GM18951 (cell line): ENCODE measurements around the gene TBC1D22A.

ENCODE experiments used
- POLR2A ChIP-seq: IDR thresholded peaks from 4 replicates; pipeline ENCODE4 v1.6.1; 2011; ENCODE audit warnings: mild to moderate bottlenecking; ENCODE audit not compliant: insufficient read length, insufficient read depth; ENCODE audit errors: extremely low read depth
- in situ Hi-C: fragments of 300-500 bp; cut with MboI; formaldehyde crosslinking; loops from one replicate; pipeline ENCODE4 v1.12.0; 2022; ENCODE audit warnings: low sequenced_read_pairs, mixed read lengths, inconsistent platforms; ENCODE audit not compliant: unreplicated experiment

The TBC1D22A gene

DNA sequence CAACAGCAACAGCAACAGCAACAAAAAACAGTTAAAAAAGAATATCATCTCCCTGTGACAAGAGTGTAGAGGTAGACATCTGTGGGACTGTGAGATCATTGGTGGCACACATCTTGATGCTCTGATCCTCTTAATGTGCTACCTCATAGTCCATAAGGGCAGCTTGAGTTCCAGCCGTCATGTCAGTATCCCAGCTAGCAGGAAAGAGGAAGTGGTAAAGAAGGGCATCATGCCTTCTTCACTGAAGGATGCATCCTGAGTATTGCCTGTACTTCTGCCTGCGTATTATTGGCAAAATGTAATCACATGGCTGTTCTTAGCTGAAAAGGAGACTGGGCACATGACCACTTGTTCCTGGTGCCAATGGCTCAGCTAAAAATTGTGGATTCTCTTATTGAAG is 314.3 kb downstream of the TBC1D22A start:
- in situ Hi-C loops: no loop called here
- TF ChIP-seq POLR2A: no peak

DNA sequence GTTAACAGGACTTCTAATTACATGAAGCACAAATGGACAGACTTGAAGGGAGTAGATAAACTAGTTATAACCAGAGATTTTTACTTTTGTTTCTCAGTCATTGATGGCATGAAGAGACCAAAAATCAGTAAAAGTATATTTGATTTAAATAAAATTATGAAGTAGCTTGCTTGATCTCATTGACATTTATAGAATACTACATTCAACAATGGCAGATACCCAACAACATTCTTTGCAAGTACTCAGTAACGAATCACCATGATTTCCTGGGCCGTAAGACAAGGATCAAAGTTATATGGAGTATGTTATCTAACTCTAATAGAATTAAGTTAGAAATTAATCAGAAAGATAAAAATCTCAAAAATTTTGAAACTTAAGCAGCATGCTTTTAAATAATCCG is 317.6 kb downstream of the TBC1D22A start:
- in situ Hi-C loops: no loop called here

DNA sequence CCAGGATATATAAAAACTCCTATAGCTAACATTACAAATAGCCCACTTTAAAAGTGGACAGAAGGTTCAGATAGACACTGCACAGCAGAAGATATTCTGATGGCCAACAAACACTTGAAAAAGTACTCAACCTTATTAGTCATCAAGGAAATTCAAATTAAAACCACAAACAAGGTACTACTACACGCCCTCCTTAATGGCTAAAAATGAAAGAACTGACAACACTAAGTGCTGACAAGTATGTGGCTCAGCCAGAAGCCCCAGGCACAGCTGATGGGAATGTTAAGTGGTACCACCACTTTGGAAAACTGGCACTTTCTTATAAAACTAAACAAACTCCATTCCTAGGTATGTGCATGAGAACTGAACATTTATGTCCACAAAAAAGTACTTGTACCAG is 320.1 kb downstream of the TBC1D22A start:
- in situ Hi-C loops: no loop called here
- TF ChIP-seq POLR2A: no peak

More for the DNA sequence above, 317.6 kb downstream of the TBC1D22A start:
- no peak for TF ChIP-seq POLR2A

DNA sequence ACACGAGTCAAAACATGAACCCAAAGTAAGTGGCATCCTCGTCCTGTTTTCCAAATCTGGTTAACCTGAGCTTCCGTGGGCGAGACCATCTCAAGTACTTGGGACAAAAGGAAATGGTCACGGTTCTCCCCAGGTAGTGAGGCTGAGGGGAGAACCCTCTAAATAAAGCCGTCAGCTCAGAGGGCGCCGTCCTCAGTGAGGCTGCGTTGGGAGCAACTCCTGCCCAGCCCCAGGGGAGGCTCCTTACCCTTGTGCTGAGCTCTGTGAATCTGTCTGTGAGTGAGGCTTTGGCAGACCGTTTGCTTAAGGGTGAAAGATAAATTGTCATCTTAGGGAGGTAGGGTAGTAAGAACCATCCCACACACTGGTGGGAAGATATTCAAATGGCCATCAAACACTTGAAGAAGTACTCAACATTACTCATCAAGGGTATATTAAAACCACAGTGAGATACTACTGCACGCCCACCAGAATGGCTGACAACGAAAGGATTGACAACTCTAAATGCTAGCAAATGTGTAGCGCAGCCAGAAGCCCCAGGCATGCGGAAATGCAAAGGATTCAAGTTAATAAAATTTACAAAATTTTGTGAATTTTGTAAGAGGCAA is 321.0 kb downstream of the TBC1D22A start:
- in situ Hi-C loops: no loop called here
- TF ChIP-seq POLR2A: no peak

DNA sequence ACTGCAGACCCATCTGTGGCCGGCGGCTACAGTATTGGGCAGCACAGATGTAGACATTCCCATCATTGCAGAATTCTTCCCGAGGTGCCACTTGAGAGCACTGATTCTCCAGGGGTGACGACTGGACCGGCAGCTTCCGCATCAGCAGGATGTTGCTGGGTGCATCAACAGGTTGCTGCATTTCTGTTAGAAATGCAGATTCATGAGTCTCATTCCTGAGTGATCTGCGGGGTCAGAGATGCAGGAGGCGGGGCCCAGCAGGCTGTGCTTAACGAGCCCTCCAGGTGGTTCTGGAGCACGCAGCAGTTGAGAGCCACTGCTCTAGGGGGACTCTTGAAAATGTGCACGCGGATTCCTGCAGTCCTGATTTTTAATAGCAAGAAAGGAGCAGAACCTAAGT is 321.8 kb downstream of the TBC1D22A start:
- in situ Hi-C loops: no loop called here

DNA sequence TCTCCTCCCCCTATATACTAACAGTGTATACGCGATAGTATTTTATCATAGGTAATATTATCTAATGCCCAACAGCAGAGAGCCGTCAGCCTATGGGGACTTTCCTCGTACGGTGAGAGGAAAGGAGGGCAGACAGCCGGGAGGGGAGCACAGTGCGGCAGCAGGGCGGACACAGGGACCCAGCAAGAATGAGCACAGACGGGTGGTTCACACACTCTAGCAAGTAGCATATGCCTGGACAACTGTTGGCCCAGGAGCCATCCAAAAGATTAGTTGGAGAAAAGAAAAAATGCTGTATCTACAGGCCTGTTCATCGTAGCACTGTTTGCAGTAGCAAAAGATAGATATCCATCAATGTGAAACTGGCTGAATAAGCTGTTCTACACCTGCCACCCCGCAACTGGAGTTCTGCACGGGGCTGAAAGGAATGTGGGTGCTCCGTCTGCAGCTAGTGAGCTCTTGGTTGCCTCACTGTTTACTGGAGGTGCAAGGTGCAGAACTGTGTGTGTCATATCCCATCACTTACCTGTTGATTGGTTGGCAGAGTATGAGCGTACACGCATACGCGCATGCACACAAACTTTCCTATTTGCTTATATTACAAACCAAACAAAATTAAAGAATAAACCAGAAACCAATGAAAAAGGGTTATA is 324.3 kb downstream of the TBC1D22A start:
- in situ Hi-C loops: no loop called here
- TF ChIP-seq POLR2A: no peak

More for the DNA sequence above, 321.8 kb downstream of the TBC1D22A start:
- no peak for TF ChIP-seq POLR2A

DNA sequence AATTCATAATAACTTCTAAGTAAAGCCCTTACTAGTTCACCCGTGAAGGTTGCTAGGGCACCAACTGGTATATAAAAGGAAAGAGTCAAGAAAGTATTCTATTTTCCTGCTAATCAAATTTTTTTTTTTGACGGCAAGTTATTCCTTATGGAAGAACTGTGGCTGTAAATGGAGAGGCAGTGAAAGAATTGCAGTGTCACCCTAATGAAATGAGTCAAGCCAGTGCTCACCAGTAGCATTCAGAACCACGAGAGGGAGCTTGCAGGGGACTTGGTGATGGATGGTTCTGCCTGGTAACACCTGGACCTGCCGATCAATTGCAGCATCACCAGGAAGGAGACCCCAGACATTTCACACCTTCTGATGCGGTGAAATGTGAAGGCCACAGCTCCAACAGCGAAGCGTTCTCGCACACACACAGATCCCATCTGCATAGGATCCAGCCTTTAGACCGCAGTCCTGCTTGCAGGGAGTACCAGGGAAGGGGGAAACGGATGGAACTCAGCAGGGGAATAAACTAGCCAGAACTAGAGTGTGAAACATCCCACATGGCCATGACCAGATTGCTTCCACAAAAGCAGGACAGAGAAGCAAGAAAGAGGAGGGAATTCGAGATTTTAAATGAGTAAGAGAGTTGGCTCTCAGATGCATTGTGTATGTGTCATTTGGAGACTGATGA is 326.2 kb downstream of the TBC1D22A start:
- no peak for TF ChIP-seq POLR2A
- in situ Hi-C loops: no loop called here

DNA sequence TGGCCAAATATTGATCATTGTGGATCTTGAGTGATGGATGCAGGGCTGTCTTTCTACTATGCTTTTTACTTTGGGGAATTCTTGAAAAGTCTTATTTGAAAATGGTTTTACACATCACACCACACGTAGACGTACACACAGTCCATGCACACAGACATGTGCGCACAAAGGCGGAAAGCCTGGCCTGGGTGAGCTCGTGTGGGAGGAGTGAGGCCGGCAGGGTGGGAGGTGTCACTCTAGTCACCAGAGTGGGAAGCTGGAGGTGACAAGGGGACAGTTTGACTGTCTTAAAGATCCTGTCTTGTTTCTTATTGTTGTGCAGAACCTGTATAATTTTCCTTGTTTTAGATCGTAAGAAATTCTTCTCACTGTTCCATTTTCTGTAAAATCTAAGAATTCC is 326.9 kb downstream of the TBC1D22A start:
- TF ChIP-seq POLR2A: no peak
- in situ Hi-C loops: no loop called here

DNA sequence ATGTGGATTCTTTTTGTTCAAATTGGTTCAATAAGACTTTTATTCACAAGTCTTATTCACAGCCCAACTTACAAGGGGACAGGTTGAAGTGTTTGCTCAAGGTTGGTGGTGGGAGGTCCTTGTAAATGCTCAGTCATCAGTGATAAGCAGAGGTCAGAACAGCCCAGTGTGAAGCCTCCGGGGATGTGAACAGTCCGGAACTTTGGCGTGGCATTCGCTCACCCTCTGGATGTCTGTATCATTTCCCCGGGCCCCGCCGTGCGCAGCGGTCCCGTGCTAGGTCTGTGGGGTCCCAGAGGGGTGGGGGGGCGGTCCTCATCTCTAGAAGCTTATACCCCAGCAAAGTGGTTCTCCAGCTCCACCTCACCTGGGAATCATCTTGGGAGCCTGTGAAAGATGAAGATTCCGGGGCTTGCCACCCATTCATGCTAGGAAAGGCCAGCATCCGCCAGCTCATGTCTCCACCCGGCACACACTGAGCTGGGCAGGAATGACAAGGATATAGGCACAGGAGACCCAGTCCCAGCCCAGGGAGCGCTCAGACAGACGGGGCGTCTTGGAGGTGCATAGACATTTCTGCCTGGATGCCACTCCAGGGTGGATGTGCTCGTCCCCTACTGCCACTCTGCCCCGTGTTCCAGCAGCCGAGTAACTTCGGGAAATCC is 327.5 kb downstream of the TBC1D22A start:
- no peak for TF ChIP-seq POLR2A
- in situ Hi-C loops: no loop called here

DNA sequence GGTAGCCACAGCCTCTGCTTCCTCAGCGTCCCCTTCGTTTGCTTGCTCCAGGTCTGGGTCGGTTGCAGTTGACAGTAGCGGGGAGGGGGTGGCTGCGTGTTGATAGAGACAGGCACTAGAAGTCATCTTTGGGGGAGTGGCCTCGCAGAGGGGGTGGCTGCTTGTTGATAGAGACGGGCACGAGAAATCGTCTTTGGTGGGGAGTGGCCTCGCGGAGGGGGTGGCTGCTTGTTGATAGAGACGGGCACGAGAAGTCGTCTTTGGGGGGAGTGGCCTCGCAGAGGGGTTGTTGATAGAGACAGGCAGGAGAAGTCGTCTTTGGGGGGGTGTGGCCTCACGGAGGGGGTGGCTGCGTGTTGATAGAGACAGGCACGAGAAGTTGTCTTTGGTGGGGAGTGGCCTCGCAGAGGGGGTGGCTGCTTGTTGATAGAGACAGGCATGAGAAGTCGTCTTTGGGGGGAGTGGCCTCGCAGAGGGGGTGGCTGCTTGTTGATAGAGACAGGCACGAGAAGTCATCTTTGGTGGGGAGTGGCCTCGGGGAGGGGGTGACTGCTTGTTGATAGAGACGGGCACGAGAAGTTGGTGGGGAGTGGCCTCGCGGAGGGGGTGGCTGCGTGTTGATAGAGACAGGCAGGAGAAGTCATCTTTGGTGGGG is 328.3 kb downstream of the TBC1D22A start:
- no peak for TF ChIP-seq POLR2A
- in situ Hi-C loops: no loop called here

DNA sequence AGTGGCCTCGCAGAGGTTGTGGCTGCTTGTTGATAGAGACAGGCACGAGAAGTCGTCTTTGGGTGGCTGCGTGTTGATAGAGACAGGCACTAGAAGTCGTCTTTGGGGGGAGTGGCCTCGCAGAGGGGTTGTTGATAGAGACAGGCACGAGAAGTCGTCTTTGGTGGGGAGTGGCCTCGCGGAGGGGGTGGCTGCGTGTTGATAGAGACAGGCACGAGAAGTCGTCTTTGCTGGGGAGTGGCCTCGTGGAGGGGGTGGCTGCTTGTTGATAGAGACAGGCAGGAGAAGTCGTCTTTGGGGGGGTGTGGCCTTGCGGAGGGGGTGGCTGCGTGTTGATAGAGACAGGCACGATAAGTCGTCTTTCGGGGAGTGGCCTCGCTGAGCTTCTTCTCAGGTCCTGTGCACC is 328.8 kb downstream of the TBC1D22A start:
- TF ChIP-seq POLR2A: no peak
- in situ Hi-C loops: no loop called here

DNA sequence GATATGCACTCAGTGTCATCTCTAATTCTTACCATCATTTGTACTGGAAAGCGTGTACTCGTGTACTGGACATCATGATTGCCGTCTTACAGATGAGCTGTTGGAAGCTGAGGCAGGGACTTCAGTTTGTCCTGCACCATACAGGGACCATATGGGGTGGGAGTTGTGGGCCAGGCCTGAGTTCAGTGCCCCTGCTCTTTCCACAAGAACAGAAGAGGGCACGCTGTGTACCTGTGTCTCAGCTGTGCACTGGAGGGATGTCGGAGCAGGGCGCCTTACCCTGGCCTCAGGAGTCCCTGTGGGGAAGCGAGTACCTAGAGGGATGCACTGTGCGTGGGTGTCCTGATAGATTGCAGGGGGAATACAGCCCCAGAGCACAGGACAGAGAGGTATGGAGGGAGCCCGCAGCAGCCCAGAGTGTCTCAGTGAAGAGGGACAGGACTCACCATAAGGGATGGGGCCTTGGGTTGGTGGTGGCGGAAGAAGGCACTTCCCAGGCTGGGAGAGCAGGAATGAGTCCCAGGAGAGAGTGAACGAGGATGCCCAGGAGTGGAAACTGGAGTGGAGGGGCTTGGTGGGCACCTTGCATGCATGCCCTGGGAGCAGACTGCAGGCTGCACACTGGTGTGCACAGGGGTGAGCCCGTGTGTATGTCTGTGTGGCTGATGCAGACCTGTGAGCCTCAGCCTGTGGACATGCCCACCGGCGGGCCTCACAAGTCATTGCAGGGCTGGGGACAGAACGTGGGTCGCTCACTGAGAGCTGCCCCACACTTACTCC is 329.7 kb downstream of the TBC1D22A start:
- no peak for TF ChIP-seq POLR2A
- in situ Hi-C loops: no loop called here
